GM23248 (cell line): ENCODE data around the gene DENND1C.

Experiments used
- EZH2 ChIP-seq: fragments of 200-600 bp; sonication (generic); IDR thresholded peaks from 2 replicates; pipeline ENCODE4 v1.6.1; 2018; ENCODE audit warnings: antibody characterized with exemption, mild to moderate bottlenecking; ENCODE audit not compliant: insufficient read depth, poor library complexity, severe bottlenecking
- EZH2phosphoT487 ChIP-seq: fragments of 200-600 bp; sonication (generic); IDR thresholded peaks from 2 replicates; pipeline ENCODE4 v1.6.1; 2018; ENCODE audit warnings: antibody characterized with exemption, moderate library complexity, mild to moderate bottlenecking, low read depth; ENCODE audit not compliant: insufficient read depth

- no peak for TF ChIP-seq EZH2
- TF ChIP-seq EZH2phosphoT487, result no peak
Measured at GRCh38 chr19:6433663-6434062, 47.9 kb downstream of the DENND1C start, which contains the start of gene SLC25A41.
